NCI-H2107 (cell line): ENCODE data around the gene MYO1H.
"Not testable (repeated sequence)": the region's sequence is repeated elsewhere in the genome, so short reads cannot be mapped to it uniquely, and the experiment has no call there.

Source experiments
- DNase-seq: peaks from one replicate; lab custom pipeline; 2025; lab: John Stamatoyannopoulos, UW

MYO1H gene

GRCh38 chr12:109346920-109347319 is 780 bp upstream of the MYO1H start:
- no peak for DNase-seq

GRCh38 chr12:109352184-109352583 is 4.5 kb downstream of the MYO1H start:
- no peak for DNase-seq

- DNase-seq = no peak
Observed at GRCh38 chr12:109356577-109356976, 8.9 kb downstream of the MYO1H start.

- DNase-seq = no peak
Observed at GRCh38 chr12:109357032-109357431, 9.3 kb downstream of the MYO1H start.

GRCh38 chr12:109358154-109358869 is 10.6 kb downstream of the MYO1H start:
- DNase-seq = no peak

GRCh38 chr12:109359131-109359690 is 11.5 kb downstream of the MYO1H start:
- DNase-seq = no peak

GRCh38 chr12:109369831-109370230 is 22.1 kb downstream of the MYO1H start:
- DNase-seq = no peak

- DNase-seq = no peak
Observed at GRCh38 chr12:109377139-109377685, 29.5 kb downstream of the MYO1H start.

GRCh38 chr12:109378569-109378968 is 30.9 kb downstream of the MYO1H start:
- DNase-seq = no peak

- DNase-seq = no peak
Observed at GRCh38 chr12:109382031-109382430, 34.3 kb downstream of the MYO1H start.

GRCh38 chr12:109383240-109383639 is 35.5 kb downstream of the MYO1H start:
- no peak for DNase-seq

GRCh38 chr12:109385339-109386058 is 37.8 kb downstream of the MYO1H start:
- no peak for DNase-seq

- DNase-seq = no peak
Observed at GRCh38 chr12:109386059-109386433, 38.3 kb downstream of the MYO1H start.

GRCh38 chr12:109387425-109388166 is 39.9 kb downstream of the MYO1H start:
- DNase-seq = peak; percentile 37

- DNase-seq = no peak
Observed at GRCh38 chr12:109388167-109388563, 40.5 kb downstream of the MYO1H start.

- no peak for DNase-seq
Observed at GRCh38 chr12:109389146-109389545, 41.4 kb downstream of the MYO1H start.

GRCh38 chr12:109393437-109394345 is 46.0 kb downstream of the MYO1H start:
- DNase-seq = peak; percentile 71

- no peak for DNase-seq
Observed at GRCh38 chr12:109394891-109395290, 47.2 kb downstream of the MYO1H start.

- not testable (repeated sequence) for DNase-seq
Observed at GRCh38 chr12:109404841-109405240, 57.1 kb downstream of the MYO1H start.

GRCh38 chr12:109406147-109406546 is 58.4 kb downstream of the MYO1H start:
- DNase-seq = not testable (repeated sequence)

GRCh38 chr12:109418848-109419480 is 71.3 kb downstream of the MYO1H start:
- no peak for DNase-seq
